CD4-positive, alpha-beta T cell treated with Interleukin-17A for 1 hour (primary cell): ENCODE measurements around the gene ASPDH.

Experiments
- DNase-seq: peaks from one replicate; pipeline ENCODE4 v3.0.0-alpha.2; 2020

Gene ASPDH

DNA sequence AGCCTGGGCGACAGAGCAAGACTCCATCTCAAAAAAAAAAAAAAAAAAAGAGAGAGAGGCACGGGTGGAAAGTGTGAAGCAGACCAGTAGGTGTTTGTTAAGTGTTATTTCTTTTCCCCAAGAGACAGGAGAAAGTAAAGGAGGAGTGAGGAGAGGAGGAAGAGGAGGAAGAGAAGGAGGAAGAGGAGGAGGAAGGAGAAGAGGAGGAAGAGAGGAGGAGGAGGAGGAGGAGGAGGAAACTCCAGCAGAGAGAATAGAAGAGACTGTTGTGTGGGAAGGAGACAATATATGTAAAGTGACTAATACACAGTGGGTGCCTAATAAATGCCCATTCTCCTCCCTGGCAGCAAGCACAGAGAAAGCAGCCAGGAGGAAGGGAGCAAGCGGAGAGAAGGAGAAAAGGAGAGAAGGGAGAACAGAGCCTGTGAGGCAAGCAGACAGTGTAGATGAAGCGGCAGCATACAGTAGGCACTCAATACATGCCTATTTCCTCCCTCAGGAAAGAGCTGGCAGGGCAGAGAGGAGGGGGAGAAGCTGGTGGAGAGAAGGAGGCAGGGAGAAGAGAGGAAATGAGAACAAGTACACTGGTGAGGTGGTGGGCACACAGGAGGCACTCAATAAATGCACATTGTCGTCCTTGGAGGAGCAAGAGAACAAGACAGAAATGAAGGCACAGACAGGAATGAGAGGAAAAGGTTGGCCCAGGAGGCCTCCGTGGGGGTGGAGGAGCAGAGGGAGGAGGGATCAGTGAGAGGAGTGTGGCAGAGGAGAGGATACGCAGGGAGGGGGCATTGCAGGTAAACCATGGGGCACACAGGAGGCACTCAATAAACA, 19.3 kb downstream of the ASPDH start:
- DNase-seq: no peak

DNA sequence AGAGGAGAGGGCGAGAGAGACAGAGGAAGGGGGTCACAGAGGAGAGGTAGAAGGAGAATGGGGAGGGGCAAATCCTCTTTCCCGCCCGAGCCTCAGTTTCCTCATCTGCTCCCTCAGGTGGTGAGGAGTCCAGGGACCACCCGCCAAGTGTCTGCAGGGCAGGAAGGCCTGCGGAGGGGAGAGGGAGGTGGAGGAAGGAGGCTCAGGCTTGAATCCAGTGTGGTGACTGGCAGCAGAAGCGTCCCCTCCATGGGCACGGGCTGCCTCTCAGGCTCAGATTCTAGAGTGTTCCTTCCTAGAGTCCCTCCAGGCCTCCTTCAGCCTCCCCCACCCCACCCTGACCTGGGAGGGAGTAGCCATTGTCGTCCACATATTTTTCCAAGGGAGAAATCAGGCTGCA, 20.5 kb downstream of the ASPDH start:
- DNase-seq: no peak

DNA sequence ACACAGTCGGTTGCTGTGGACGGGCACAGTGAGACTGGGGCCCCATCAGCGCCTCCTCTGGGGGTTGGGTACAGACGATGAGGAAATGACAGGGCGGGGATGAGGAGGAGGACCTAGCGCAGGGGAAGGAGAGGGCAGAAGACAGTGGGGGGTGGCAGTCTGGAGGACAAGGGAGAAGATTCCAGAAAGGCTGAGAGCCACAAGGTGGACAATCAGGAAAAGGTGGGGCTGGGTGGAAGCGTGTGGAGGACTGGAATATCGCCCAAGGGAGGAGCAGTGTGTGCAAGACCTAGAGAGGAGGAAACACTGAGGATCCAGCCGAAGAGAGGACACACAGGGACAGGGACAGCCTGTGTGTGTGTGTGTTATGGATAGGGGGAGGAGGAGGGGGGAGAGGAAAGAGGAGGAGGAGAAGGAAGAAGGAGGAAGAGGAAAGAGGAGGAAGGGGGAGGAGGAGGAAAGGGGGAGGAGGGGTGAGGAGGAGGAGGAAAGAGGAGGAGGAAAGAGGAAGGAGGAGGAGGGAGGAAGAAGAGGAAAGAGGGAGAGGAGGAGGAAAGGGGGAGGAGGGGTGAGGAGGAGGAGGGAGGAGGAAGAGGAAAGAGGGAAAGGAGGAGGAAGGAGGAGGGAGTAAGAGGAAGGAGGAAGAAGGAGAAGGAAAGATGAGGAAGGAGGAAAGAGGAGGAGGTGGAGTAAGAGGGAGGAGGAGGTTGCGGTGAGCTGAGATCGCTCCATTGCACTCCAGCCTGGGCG, 21.2 kb downstream of the ASPDH start:
- DNase-seq: peak; percentile 36

- DNase-seq: no peak
These were observed 22.7 kb downstream of the ASPDH start for GRCh38 chr19:50490991-50491472.

DNA sequence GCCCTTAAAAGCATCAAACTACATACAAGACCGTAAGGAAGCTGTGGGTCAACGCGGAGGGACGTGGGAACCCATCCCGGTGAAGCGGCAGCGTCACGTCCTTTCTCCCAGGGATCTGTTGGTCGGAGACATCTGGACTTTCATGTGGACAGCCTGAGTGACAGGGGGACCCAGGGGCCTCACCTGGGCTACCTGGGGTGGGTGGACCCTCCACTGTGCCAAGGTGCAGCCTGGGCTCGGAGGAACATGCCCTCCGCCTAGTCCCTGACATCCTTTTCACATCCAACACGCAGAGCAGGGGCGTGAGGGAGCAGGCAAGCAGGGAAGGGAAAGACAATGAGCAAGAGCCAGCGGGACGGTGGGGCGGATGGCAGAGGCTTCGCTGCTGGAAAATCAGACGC, 23.3 kb downstream of the ASPDH start:
- no peak for DNase-seq

GRCh38 chr19:50489461-50490011, 24.2 kb downstream of the ASPDH start:
- DNase-seq: no peak

DNA sequence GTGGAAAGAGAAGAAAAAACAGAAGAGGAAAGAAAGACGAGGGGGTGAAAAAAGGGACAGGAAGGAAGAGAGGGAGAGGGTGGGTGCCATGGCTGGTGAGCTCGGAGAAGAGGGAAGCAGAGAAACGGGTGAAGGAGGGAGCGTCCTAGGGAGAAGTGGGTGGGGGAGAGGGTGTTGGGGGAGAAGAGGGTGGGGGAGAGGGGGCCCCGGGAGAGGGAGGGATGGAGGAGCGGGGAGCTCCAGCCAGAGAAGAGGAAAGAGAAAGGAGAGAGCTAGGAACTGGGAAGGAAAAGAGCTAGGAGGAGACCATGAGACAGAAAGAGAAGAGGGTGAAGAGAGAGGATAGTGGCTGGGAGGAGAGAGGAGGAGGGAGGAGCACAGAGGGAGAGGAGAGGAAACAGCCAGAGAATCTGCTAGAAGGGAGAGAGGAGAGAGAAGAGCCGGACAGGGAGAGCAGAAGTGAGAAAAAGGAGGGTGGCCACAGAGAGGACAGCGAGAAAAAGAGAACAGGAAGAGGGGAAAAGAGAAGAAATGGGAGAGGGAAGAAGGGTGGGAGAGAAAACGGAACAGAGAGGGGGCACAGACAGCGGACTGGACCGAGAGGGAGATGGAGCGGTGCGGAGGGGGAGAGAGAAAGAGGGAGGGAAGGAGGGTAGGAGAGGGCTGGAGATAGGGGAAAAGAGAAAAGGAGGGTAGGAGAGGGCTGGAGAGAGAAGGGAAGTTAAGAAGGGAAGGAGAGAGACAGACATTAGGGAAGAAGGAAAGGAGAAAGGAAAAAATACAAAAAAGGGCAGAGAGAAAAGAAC, 25.1 kb downstream of the ASPDH start:
- DNase-seq: no peak

DNA sequence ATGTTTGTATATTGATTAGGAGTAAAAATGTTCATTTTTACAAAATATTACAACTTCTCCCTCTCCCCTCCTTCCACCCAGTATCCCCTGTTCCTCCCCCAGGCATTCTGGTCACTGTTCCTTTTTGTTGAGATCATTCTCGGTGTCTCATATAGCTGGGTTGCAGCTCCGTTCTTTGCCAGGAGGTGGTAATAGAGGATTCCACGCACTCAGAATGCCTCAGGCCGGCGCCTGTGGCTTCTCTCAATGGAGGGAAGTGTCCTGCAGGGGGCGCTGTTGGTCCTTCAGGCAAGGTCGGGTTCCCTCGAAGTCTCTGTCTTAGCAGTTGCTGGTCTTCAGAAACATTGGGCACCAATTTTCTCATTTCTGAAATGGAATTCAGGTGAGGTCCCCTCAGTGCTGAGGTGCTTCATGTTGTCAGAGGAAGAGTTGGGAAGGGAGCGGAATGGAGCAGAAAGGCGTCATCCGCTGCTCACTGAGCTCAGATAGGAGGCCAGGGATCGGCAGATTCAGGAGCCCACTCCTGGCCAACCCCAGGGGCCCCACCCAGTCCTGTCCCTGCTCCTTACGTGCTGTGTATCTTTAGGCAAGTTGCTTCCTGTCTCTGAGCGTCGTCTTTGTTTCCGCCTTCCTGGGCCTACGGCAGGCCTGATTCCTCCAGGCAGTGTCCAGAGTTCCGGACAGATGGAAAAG, 26.7 kb downstream of the ASPDH start:
- peak; percentile 54 for DNase-seq

GRCh38 chr19:50485284-50485955, 28.3 kb downstream of the ASPDH start:
- no peak for DNase-seq

- DNase-seq: no peak
These were observed 30.8 kb downstream of the ASPDH start for GRCh38 chr19:50482916-50483315.

GRCh38 chr19:50482271-50482855, 31.4 kb downstream of the ASPDH start:
- DNase-seq: no peak

- DNase-seq: no peak
These were observed 32.2 kb downstream of the ASPDH start for GRCh38 chr19:50481351-50482149.

- DNase-seq: no peak
These were observed 33.2 kb downstream of the ASPDH start for GRCh38 chr19:50480281-50481111.

DNA sequence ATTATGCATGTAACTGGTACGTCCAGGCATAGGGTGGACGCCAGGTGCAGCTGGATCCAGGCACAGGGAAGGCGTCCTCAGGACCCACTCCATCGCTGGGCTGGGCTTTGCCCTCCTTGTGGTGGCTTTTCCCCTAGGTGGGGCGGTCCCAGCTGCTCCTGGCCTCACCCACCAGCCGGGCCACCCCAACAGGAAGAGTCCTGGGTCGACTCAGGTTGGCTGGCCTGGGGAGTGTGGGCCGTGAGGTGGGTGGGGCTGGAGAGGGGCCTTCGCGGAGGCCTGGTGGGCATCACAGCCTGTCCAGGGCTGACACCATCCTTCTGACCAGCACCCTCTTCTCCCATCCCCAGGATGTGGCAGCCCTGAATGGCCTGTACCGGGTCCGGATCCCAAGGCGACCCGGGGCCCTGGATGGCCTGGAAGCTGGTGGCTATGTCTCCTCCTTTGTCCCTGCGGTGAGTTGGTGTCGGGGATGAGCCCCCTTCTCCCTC, 33.9 kb downstream of the ASPDH start:
- DNase-seq: no peak

- DNase-seq: peak; percentile 16
These were observed 34.6 kb downstream of the ASPDH start for GRCh38 chr19:50478901-50479715.

DNA sequence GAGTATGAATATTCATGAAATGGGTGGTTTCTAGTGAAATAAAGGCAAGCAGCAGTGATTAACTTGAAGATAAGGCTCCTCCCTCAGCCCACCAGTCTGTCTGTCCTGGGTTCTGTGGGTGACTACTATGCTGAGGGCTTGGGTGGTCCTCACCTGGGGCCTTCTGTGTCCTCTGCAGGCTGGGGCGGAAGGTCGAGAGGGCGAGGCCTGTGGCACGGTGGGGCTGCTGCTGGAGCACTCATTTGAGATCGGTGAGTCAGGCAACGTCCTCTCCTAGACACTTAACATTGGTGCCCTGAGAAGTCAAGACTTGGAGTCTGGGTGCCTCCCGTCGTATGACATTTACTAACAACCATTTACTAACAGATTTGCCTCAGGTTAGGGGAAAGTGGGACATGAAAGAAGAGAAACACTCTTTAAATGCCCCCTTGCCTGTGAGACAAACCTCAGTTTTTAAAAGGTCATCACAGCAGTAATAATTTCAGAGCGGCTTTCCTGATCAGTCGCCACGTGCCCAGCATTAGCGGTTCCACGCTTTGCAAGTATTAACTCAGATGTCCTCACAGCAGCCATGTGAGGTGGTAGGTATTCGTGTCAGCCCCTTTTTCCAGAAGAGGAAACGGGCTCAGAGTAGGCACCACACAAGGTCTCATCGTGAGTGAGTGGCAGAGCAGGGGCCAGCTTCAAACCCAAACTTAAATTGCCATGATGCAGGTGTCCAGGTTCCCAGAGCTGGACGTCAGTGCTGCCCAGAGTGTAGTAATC, 35.8 kb downstream of the ASPDH start:
- no peak for DNase-seq

DNA sequence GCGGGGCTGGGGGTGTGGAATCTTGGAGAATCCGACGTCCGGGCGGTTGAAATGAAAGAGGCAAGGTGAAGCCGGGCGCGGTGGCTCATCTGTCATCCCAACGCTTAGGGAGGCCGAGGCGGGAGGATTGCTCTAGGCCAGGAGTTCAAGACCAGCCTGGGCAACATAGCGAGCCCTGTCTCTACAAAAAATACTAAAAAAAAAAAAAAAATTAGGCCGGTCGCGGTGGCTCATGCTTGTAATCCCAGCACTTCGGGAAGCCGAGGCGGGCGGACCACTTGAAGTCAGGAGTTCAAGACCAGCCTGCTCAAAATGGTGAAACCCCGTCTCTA, 36.8 kb downstream of the ASPDH start:
- DNase-seq: no peak
